ACHN (cell line): ENCODE measurements around the gene PCDHA9.
"Not testable (repeated sequence)": the region's sequence is repeated elsewhere in the genome, so short reads cannot be mapped to it uniquely, and the experiment has no call there.

ENCODE experiments used
- DNase-seq: peaks from one replicate; pipeline ENCODE4 v3.0.0-alpha.2; 2015
- in situ Hi-C: cut with HindIII; loops from 2 replicates; pipeline ENCODE4 v1.10.0; 2017; ENCODE audit warnings: low sequenced_read_pairs, low pct_ligation_motif_present, low pct_unique_long_range_greater_than_20kb

The PCDHA9 gene

GRCh38 chr5:140848139-140849102 lies at the start of gene PCDHA9:
PCDHA9 (plus strand) TSS chr5:140848382; CDS start chr5:140848496, 114 bp downstream.
- in situ Hi-C loops, DNase-seq: not testable (repeated sequence)

- in situ Hi-C loops: no loop called here
- no peak for DNase-seq
These were observed 47.2 kb upstream of the PCDHA9 start, which contains the start of gene PCDHA3 for GRCh38 chr5:140800816-140801493. PCDHA3 (plus strand) TSS chr5:140801057.

GRCh38 chr5:140801494-140801841 lies 46.7 kb upstream of the PCDHA9 start:
- no peak for DNase-seq
- in situ Hi-C loops: no loop called here

GRCh38 chr5:140802381-140802780 lies 45.8 kb upstream of the PCDHA9 start:
- in situ Hi-C loops, DNase-seq: not testable (repeated sequence)

DNA sequence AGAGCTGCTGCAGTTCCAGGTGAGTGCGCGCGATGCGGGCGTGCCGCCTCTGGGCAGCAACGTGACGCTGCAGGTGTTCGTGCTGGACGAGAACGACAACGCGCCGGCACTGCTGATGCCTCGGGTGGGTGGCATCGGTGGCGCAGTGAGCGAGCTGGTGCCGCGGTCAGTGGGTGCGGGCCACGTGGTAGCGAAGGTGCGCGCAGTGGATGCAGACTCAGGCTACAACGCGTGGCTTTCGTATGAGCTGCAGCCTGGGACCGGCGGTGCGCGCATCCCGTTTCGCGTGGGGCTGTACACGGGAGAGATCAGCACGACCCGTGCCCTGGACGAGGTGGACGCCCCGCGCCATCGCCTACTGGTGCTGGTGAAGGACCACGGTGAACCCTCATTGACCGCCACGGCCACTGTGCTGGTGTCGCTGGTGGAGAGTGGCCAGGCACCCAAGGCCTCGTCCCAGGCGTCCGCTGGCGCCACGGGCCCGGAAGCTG lies 45.4 kb upstream of the PCDHA9 start:
- no peak for DNase-seq
- in situ Hi-C loops: no loop called here

- in situ Hi-C loops: no loop called here
- no peak for DNase-seq
These were observed 41.1 kb upstream of the PCDHA9 start, which contains the start of gene PCDHA4 for GRCh38 chr5:140806834-140807775. PCDHA4 (plus strand) TSS chr5:140807068.

GRCh38 chr5:140808241-140808888 lies 39.8 kb upstream of the PCDHA9 start:
- in situ Hi-C loops, DNase-seq: not testable (repeated sequence)

DNA sequence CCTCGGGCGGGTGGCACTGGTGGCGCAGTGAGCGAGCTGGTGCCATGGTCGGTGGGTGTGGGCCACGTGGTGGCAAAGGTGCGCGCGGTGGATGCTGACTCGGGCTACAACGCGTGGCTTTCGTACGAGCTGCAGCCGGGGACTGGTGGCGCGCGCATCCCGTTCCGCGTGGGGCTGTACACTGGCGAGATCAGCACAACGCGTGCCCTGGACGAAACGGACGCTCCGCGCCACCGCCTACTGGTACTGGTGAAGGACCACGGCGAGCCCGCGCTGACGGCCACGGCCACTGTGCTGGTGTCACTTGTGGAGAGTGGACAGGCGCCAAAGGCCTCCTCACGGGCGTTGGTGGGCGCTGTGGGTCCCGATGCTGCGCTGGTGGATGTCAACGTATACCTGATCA lies 39.3 kb upstream of the PCDHA9 start:
- no peak for DNase-seq
- in situ Hi-C loops: no loop called here

DNA sequence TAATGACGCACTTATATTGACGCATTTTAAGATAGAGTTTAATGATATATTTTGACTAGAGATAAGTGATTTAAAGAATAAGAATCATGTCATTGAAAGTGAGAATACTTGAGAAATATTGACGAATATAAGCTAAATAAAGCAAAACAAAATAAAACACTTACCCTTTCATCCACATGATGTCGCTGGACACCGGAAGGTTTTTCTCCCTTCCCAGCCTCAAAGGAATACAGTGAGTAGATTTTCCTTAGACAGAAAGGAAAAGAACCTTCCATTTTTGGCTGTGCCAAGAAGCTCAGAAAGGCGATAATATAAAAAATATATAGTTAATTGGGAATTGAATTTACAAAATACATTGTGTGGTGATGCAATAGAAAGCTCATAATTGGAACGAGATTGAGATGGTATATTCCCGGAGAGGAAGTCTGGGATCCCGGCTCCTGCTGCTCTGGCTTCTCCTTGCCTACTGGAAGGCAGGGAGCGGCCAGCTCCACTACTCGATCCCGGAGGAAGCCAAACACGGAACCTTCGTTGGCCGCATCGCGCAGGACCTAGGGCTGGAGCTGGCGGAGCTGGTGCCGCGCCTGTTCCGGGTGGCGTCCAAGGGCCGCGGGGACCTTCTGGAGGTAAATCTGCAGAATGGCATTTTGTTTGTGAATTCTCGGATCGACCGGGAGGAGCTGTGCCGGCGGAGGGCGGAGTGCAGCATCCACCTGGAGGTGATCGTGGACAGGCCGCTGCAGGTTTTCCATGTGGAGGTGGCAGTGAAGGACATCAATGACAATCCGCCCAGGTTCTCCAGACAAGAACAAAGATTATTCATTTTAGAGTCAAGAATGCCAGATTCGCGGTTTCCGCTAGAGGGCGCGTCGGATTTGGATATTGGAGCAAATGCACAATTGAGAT lies 26.6 kb upstream of the PCDHA9 start, which contains the start of gene PCDHA5:
TSS of gene PCDHA5 (plus strand) at position 239 of the 906 bp plus-strand sequence.
- in situ Hi-C loops: no loop called here
- peak; percentile 47 for DNase-seq

DNA sequence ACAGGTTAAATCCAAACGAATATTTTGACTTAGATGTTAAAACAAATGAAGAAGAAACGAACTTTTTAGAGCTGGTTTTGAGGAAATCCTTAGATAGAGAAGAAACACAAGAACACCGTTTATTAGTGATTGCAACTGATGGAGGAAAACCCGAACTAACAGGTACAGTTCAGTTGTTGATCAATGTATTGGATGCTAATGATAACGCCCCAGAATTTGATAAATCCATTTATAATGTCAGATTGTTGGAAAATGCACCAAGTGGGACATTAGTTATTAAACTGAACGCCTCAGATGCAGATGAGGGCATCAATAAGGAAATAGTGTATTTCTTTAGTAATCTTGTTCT lies 25.9 kb upstream of the PCDHA9 start:
- DNase-seq: no peak
- in situ Hi-C loops: no loop called here

GRCh38 chr5:140822969-140823368 lies 25.2 kb upstream of the PCDHA9 start:
- DNase-seq, in situ Hi-C loops: not testable (repeated sequence)

DNA sequence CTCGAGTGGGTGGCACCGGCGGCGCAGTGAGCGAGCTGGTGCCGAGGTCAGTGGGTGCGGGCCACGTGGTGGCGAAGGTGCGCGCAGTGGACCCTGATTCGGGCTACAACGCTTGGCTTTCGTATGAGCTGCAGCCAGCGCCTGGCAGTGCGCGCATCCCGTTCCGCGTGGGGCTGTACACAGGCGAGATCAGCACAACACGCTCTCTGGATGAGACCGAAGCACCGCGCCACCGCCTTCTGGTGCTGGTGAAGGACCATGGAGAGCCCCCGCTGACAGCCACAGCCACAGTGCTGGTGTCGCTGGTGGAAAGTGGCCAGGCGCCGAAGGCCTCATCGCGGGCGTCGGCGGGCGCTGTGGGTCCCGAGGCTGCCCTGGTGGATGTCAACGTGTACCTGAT lies 24.7 kb upstream of the PCDHA9 start:
- in situ Hi-C loops: no loop called here

GRCh38 chr5:140827704-140828361 lies 20.3 kb upstream of the PCDHA9 start, which contains the start of gene PCDHA6:
PCDHA6 (plus strand) TSS chr5:140827960; CDS start chr5:140828092, 132 bp downstream.
- DNase-seq: no peak
- in situ Hi-C loops: no loop called here

More for the DNA sequence above, 24.7 kb upstream of the PCDHA9 start:
- no peak for DNase-seq

GRCh38 chr5:140828362-140828737 lies 19.8 kb upstream of the PCDHA9 start:
- in situ Hi-C loops: no loop called here
- DNase-seq: no peak

GRCh38 chr5:140829511-140830501 lies 18.4 kb upstream of the PCDHA9 start:
- DNase-seq, in situ Hi-C loops: not testable (repeated sequence)
